ENCODE measurements around the gene ASPRV1. TPM values are rescaled to one million over a fixed set of nuclear protein-coding genes. Genes with fewer than 3 reads are reported as not detected.

The ASPRV1 gene
- polyA plus RNA-seq, 1 of the 3 experiments (the other 2 are of a cell fraction) = 0.20 TPM

GRCh38 chr2:69986691-69987090 lies 25.3 kb upstream of the ASPRV1 start:
- no peak for DNase-seq
- TF ChIP-seq GATA2 (CRISPR knock-in tag; IDR thresholded peaks at IDR 0.05) = no peak
- H2AFZ ChIP-seq (ENCODE audit: low read depth) = no peak overlapping the region
- H3K27me3 ChIP-seq (ENCODE audit: insufficient read depth) = no peaks in the 10 kb centered on the region
- H3K27ac ChIP-seq (ENCODE audit: low read depth in 2 of 2, low read length in 1 of 2) = no peak overlapping the region
- H3F3A ChIP-seq (replicated peaks; ENCODE audit: insufficient read depth) = no peaks in the 10 kb centered on the region
- H3K9me3 ChIP-seq = no peaks in the 10 kb centered on the region
- H3K9ac ChIP-seq = no peak overlapping the region
- no peaks in the 10 kb centered on the region for H3K79me2 ChIP-seq (ENCODE audit: insufficient read depth)
- H3K9me2 ChIP-seq = no peaks in the 10 kb centered on the region
- 82% methylated on average over 4 of the region's 4 CpGs for WGBS (ENCODE audit: low lambda C conversion rate)
- ChIA-PET CTCF (no interaction called here), POLR2A (no interaction called here)
- no peaks in the 10 kb centered on the region for H3K4me1 ChIP-seq (ENCODE audit: control insufficient read depth in 1 of 2, insufficient read depth in 2 of 2, low read depth in 1 of 2, low read length in 1 of 2)
- no peaks in the 10 kb centered on the region for H3K36me3 ChIP-seq (replicated peaks in 1 of 2; ENCODE audit: control insufficient read depth in 1 of 2, insufficient read depth in 2 of 2, low read length in 1 of 2)
- no peak overlapping the region for H3K4me2 ChIP-seq
- H4K20me1 ChIP-seq (ENCODE audit: insufficient read depth) = no peaks in the 10 kb centered on the region
- H3K4me3 ChIP-seq (ENCODE audit: low read depth in 2 of 2, low read length in 1 of 2) = no peak overlapping the region

- no peak for DNase-seq
- no peaks in the 10 kb centered on the region for H3K79me2 ChIP-seq (ENCODE audit: insufficient read depth)
- ChIA-PET POLR2A (no interaction called here), CTCF (no interaction called here)
- no peaks in the 10 kb centered on the region for H3K36me3 ChIP-seq (replicated peaks in 1 of 2; ENCODE audit: control insufficient read depth in 1 of 2, insufficient read depth in 2 of 2, low read length in 1 of 2)
- H3F3A ChIP-seq (replicated peaks; ENCODE audit: insufficient read depth) = no peaks in the 10 kb centered on the region
- TF ChIP-seq GATA2 (CRISPR knock-in tag; IDR thresholded peaks at IDR 0.05) (no peak), USF1 (IDR thresholded peaks at IDR 0.05; ENCODE audit: borderline replicate concordance, low read depth) (no peak), ELF1 (IDR thresholded peaks at IDR 0.05) (no peak), CHD2 (IDR thresholded peaks at IDR 0.05; ENCODE audit: low read length, partially characterized antibody) (no peak)
- WGBS (ENCODE audit: low lambda C conversion rate) = 81% methylated on average over 10 of the region's 10 CpGs
- H3K27me3 ChIP-seq (ENCODE audit: insufficient read depth) = no peaks in the 10 kb centered on the region
- H3K4me2 ChIP-seq = no peak overlapping the region
- H2AFZ ChIP-seq (ENCODE audit: low read depth) = no peak overlapping the region
- H3K9me2 ChIP-seq = no peaks in the 10 kb centered on the region
- H3K9ac ChIP-seq = no peak overlapping the region
- H3K4me3 ChIP-seq (ENCODE audit: low read depth in 2 of 2, low read length in 1 of 2) = no peak overlapping the region
- H3K4me1 ChIP-seq (ENCODE audit: control insufficient read depth in 1 of 2, insufficient read depth in 2 of 2, low read depth in 1 of 2, low read length in 1 of 2) = no peaks in the 10 kb centered on the region
- no peak overlapping the region for H3K27ac ChIP-seq (ENCODE audit: low read depth in 2 of 2, low read length in 1 of 2)
- H4K20me1 ChIP-seq (ENCODE audit: insufficient read depth) = no peaks in the 10 kb centered on the region
- no peaks in the 10 kb centered on the region for H3K9me3 ChIP-seq
Observed at GRCh38 chr2:69985688-69986087, 24.3 kb upstream of the ASPRV1 start.

GRCh38 chr2:69985216-69985615 lies 23.8 kb upstream of the ASPRV1 start:
- 96% methylated on average over 3 of the region's 3 CpGs for WGBS (ENCODE audit: low lambda C conversion rate)

GRCh38 chr2:69983392-69983966 lies 22.0 kb upstream of the ASPRV1 start:
- no peak overlapping the region for H3K4me3 ChIP-seq (ENCODE audit: low read depth in 2 of 2, low read length in 1 of 2)
- H3K9me2 ChIP-seq = no peaks in the 10 kb centered on the region
- no peaks in the 10 kb centered on the region for H3K9me3 ChIP-seq
- no peak overlapping the region for H2AFZ ChIP-seq (ENCODE audit: low read depth)
- H3K4me2 ChIP-seq = no peak overlapping the region
- H3K27me3 ChIP-seq (ENCODE audit: insufficient read depth) = no peaks in the 10 kb centered on the region
- ChIA-PET CTCF (no interaction called here), POLR2A (no interaction called here)
- no peaks in the 10 kb centered on the region for H3K4me1 ChIP-seq (ENCODE audit: control insufficient read depth in 1 of 2, insufficient read depth in 2 of 2, low read depth in 1 of 2, low read length in 1 of 2)
- H4K20me1 ChIP-seq (ENCODE audit: insufficient read depth) = no peaks in the 10 kb centered on the region
- no peaks in the 10 kb centered on the region for H3K36me3 ChIP-seq (replicated peaks in 1 of 2; ENCODE audit: control insufficient read depth in 1 of 2, insufficient read depth in 2 of 2, low read length in 1 of 2)
- no peak for DNase-seq
- H3F3A ChIP-seq (replicated peaks; ENCODE audit: insufficient read depth) = no peaks in the 10 kb centered on the region
- no peaks in the 10 kb centered on the region for H3K79me2 ChIP-seq (ENCODE audit: insufficient read depth)
- 73% methylated on average over 2 of the region's 3 CpGs for WGBS (ENCODE audit: low lambda C conversion rate)
- no peak overlapping the region for H3K9ac ChIP-seq
- no peak overlapping the region for H3K27ac ChIP-seq (ENCODE audit: low read depth in 2 of 2, low read length in 1 of 2)
- TF ChIP-seq RCOR1 (IDR thresholded peaks at IDR 0.05; ENCODE audit: low read length) (no peak), NRF1 (IDR thresholded peaks at IDR 0.05; ENCODE audit: low read depth, low read length) (no peak), ELF1 (IDR thresholded peaks at IDR 0.05) (no peak), EZH2phosphoT487 (IDR thresholded peaks at IDR 0.05; ENCODE audit: borderline replicate concordance, low read depth) (no peak), FOXJ3 (CRISPR knock-in tag; IDR thresholded peaks at IDR 0.05) (no peak), EP300 (IDR thresholded peaks at IDR 0.05; ENCODE audit: borderline replicate concordance in 1 of 2, low read depth in 1 of 2, low read length in 1 of 2) (no peak), YY1 (IDR thresholded peaks at IDR 0.05; ENCODE audit: low read depth) (no peak), MAX (IDR thresholded peaks at IDR 0.05; ENCODE audit: low read depth) (no peak), GATA2 (CRISPR knock-in tag; IDR thresholded peaks at IDR 0.05) (no peak), ZBTB33 (IDR thresholded peaks at IDR 0.05; ENCODE audit: borderline replicate concordance, low read depth) (no peak), FOXM1 (IDR thresholded peaks at IDR 0.05; ENCODE audit: low read depth) (no peak)

More at GRCh38 chr2:69985216-69985615, 23.8 kb upstream of the ASPRV1 start:
- TF ChIP-seq FOSL2 (IDR thresholded peaks at IDR 0.05; ENCODE audit: borderline replicate concordance, low read depth) = no peak
- Histone ChIP-seq H3K9ac (no peak overlapping the region), H2AFZ (ENCODE audit: low read depth) (no peak overlapping the region), H3K79me2 (ENCODE audit: insufficient read depth) (no peaks in the 10 kb centered on the region), H3K9me3 (no peaks in the 10 kb centered on the region), H3K36me3 (replicated peaks in 1 of 2; ENCODE audit: control insufficient read depth in 1 of 2, insufficient read depth in 2 of 2, low read length in 1 of 2) (no peaks in the 10 kb centered on the region), H3K9me2 (no peaks in the 10 kb centered on the region), H3K27ac (ENCODE audit: low read depth in 2 of 2, low read length in 1 of 2) (no peak overlapping the region), H4K20me1 (ENCODE audit: insufficient read depth) (no peaks in the 10 kb centered on the region), H3F3A (replicated peaks; ENCODE audit: insufficient read depth) (no peaks in the 10 kb centered on the region), H3K27me3 (ENCODE audit: insufficient read depth) (no peaks in the 10 kb centered on the region), H3K4me3 (ENCODE audit: low read depth in 2 of 2, low read length in 1 of 2) (no peak overlapping the region), H3K4me1 (ENCODE audit: control insufficient read depth in 1 of 2, insufficient read depth in 2 of 2, low read depth in 1 of 2, low read length in 1 of 2) (no peaks in the 10 kb centered on the region), H3K4me2 (no peak overlapping the region)
- ChIA-PET POLR2A (no interaction called here), CTCF (no interaction called here)
- DNase-seq = no peak
